GM19467 (cell line): Measurements from ENCODE around the gene SORBS2.

ENCODE experiments used
- ATAC-seq: cut with Tn5 transposase; IDR thresholded peaks from one replicate; pipeline ENCODE4 v1.9.1; 2021; ENCODE audit warnings: mild to moderate bottlenecking, moderate library complexity; ENCODE audit not compliant: unreplicated experiment

Gene SORBS2

DNA sequence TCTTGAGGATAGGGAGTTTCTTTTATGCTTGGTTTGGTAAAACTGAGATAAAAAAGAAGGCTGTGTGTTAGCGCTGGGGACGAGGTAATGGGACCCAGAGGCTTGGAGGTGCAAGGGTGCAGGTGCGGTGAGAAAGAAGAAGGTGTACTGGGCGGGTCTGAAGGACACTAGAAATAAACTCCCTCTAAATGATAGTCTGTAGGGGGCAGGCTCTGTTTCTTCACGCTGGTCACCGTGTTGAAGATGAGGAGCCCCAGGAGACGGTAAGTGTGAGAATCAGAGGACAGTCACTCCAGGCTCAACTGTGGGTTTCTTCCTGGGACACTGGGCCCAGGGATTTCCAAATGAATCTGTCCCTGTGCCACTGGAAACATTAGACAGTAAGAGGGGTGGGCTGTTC lies 131.4 kb downstream of the SORBS2 start:
- ATAC-seq: no peak

DNA sequence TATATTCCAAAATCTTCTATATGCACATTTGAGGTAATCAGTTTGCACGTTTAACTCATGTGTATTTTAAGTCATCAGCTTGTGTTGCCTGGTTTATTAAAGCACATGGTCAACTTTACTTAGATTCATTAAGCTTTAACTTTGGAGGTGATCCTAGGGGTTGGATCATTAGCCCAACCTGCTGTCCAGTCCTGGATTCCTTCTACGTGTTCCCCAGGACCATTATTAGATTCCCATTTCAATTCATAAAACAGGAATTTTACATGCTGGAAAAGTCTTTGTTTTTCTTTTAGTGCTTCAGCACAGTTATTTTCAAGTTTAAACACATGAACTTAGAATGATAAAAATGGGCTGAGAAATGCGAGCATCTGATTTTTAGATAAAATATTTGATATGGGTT lies 132.5 kb downstream of the SORBS2 start:
- ATAC-seq: no peak

DNA sequence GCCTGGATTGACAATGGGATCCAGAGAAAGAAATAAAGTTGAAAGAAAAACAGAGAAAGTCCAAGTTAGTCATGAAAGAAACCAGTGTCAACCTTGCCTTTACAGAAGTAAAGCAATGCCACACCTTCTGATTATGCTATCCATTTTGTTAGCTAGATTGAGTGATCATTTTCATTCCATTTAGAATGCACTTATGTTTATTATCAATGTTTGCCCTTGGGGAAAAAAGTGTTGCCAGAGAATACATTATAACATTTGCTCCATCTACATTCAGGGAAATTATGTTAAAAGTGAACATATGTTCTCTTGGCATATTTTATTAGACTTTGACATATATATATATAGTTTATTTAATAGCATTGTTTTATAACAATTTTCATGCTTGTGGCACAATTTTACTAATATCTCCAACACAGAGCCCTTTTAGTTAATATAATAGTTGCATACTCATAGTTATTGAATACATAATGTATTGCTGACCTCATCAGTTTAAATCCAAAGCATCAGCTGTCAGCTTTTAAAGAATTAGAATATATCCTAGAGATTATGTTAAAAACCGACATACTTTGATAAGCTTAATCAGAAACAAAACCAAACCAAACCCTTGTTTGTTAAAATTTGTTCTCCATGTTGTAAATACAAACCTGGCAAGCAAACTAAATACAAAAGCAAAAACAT lies 134.2 kb downstream of the SORBS2 start:
- no peak for ATAC-seq

DNA sequence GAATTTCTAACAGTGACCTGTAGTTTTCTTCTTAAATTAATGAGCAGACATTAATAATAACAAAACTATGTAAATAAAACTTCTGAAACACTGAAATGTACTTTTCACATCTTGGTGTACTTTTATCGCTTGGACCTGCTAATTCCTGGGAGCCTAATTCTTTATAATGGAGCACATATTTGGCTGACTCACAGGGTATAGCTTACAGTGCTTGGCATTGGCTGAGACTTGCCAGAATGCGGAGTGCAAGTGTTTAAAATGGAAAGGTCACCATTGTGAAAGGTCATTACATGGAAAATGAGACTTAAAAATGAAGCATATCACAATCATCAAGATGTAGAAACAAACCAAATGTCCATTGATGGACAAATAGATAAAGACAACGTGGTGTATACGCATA lies 139.4 kb downstream of the SORBS2 start:
- ATAC-seq: no peak

DNA sequence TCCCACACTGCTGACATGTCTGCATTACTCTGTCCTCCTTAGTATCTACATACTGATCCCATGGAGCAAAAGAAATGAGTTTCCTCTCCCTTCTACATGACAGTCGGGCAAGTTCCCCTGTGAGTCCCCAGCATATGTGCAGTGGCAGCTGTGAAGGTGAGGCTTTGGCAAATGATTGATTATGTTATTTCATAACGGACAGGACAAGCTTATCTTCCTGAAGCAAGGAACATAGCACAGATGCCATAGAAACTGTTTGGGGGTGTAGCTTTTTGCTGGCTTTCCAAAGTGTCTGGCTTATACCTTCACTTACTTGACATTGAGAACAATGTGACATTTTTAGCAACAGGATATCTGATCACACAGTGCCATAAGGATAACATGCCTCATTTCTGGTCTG lies 139.8 kb downstream of the SORBS2 start:
- ATAC-seq: no peak

DNA sequence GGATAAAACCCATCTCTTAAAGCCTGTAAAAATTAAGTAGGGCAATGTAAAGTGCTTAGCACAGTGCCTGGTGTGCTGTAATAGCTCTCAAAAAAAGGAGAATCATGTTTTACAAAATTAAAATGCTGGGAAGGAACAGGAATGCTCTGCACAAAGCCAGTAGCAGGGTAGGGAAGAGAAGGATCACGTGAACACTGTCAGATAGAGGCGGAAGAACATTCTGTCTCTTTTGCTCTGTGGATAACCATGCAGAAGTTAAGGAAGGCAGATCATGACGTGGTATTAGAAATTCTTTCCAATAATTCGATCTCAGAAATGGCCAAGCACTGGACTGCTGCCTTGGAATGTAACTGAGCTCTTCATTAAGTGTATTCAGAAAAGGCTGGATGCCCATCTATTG lies 140.5 kb downstream of the SORBS2 start:
- no peak for ATAC-seq

DNA sequence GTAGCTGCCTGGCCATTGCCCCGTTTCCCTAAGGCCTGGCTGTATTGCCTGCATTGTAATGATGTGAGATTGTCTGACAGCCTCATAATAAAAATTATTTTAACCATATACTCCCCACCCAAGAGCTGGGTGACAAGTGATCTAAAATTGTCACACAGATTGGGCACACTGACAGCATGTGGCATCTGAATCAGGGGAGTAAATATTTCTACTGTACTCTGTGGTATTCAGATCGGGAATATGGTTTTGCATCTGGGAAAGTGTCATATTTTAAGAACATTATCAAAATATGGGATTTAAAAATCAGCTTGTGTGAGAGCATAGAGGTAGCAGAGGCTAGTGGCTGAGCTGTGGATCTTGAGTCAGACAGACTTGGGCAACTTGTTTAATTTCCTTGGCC lies 140.9 kb downstream of the SORBS2 start:
- no peak for ATAC-seq

DNA sequence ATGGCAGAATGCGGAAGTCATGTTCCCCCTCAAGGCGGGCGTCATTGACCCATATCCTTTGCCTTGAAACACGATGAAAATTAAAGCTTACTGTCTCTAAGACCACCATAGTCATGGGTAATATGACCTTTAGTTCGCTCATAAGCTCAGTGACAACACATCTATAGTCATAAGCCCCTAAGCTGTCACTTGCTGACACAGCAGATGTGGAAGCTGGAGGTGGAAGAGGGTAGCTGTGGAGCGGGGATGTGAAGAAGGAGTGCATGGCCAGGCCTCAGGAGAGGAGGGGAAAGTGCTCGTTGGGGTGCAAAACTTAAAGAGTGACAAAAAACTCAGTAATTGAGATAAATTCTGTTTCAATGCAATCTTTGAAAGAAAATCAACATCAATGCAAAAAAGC lies 142.7 kb downstream of the SORBS2 start:
- ATAC-seq: no peak

DNA sequence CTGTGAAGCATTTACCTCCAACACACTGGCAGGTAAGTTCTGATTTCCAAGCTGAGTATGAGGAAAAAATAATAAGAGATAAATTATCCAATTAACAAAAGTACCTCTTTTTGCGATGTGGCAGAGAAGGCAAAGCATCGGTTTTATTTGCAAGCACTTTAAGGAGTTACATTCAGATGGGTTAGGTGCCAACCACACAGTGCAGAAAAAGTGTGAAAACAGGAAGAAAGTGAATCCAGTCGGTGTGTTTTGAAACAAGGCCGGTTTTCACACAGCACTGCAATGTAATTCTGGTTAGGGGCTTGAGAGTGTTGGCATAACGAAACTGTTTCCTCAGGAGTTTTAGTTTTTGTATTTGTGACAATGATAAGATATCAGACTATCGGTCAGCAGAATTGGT lies 145.8 kb downstream of the SORBS2 start:
- ATAC-seq: no peak

DNA sequence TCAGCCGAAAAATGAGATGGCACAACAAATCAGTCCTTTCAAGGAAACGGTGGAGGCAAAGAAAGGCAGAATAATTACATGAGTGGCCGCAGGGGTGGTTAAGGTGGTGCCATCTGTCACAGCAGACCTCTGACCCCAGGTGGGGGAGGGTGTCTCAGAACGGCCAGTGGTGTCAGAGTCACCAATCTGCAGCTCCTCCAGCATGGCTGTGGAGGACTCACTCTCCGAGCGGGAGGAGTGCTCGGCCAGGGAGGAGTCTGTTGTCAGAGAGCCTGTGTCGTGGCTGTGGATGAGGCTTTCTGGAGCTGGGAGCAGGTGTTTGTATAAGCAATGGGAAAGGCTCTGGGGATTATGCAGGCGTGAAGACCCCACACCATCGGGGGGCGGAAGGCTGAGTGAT lies 146.3 kb downstream of the SORBS2 start:
- ATAC-seq: no peak

DNA sequence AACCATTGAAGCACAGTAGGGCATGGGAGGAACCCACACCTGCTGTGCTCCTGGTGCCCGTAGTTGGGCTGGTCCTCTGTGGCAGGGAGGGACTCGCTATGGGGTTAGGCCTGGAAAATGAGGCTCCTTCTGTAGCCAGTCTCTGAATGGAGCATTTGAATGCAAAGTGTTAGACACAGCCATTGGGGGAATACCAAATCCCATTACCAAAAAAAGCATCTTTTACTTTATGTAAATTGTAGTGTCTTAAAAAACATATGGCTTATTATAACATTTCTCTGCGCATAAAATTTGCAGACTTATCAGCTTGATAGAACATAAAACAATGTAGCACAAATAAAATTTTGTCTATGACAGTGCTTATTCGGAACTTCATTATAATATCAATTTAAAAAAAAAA lies 147.5 kb downstream of the SORBS2 start:
- no peak for ATAC-seq

DNA sequence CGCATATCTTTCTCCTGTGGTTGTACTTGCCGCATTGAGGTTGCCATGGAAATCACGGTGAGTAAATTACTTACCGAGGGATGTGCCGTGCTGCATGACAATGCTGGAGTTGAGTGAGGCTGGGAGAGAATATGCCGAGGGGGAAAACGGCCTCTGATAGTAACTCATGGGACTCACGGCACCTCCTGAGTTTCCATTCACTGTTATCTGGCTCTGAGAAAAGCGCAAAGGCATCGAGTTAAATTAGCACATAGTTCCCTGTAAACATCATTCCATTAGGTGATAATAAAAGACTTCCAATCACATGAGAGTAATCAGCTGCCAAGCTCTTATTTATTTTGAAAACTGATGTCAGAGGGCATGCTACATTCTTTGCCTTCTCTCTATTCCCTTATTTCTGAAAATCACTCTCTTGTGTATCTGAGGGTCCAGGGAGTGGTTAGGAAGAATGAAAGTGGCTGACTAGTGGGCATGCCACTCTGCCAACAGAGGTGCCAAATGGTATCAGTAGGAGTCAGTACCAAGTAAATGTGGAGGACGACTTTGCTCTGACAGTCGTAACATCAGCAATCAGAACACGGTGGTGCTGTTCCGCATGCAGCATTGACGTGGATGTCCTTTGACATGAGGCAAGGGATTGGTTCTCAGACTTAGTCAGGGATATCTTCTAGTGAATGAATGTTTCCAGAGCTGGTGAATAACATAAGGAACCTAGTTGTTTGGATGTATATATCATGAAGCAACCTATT lies 149.8 kb downstream of the SORBS2 start:
- no peak for ATAC-seq

DNA sequence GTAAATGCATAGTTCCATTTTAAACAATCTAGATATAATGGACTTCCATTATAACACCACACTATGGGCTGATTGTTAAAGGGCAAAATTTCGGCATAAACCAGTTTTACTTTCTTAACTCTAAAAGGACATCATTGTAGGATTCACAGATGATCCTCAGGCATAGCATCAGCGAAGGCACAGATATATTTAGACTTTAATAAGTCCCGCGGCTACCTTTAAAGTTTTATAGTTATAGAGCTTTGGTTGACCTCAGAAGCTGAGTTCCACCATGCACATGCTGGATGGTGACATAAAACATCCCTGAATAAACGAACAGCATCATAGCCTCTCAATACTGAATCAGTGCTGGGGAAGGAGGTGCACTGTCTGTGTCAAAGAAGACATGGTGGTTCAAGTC lies 151.7 kb downstream of the SORBS2 start:
- no peak for ATAC-seq

DNA sequence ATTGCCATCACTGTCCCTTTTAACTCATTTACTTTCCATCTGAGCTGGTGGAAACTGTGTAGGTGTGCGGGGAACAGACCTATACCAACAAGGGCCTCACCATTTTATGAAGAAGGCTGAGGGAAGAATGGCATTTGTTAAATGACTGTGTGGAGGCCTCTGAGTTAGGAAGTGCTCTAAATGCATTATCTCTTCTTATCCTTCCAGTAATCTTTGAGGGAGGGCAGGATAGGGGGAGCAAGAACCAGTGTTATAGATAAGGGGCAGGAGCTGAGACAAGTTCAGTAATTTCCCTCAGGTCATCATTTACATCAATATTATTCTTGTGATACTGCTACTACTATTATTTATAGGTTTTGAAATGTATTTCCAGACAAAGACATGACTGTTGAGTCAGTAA lies 154.3 kb downstream of the SORBS2 start:
- ATAC-seq: no peak

DNA sequence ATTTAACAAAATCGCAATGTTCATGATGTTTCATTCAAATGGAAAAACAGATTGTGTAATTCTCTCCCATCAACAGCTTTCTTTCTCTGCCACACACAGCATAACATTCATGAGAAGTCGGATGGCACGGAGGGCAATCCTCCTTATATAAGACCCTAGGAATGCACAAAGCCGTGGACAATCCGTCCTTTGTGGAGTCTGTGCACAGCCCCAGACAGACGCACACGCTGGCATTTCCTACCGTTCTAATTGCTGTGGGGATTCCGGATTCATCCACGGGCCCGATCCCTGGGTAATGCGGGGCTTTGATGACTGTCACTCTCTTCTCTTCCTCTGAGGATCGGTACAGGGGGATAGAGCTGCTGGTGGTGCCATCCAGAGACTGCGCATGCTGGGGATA lies 154.8 kb downstream of the SORBS2 start:
- ATAC-seq: no peak

DNA sequence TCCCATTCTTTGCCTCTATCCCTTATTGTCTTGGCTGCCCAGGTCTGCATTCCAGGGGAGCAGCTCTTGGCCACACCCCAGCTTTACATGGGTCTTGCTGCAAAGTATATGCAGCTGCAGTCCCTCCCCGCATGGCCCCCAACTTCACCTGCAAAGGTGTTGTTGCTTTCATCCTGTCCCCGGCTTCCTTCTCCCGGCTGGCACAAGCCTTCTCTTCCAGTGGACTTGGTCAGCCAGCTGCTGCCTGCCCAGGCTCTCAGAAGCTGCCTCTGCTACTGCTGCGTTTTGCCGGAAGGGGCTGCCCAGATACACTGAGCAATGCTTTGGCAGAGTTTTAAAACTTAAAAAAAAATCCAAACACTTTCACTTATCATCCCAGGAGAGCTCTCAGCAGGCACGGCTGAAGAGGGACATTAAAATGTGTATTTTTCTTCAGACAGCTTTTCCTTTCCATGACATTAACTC lies 155.5 kb downstream of the SORBS2 start:
- no peak for ATAC-seq

DNA sequence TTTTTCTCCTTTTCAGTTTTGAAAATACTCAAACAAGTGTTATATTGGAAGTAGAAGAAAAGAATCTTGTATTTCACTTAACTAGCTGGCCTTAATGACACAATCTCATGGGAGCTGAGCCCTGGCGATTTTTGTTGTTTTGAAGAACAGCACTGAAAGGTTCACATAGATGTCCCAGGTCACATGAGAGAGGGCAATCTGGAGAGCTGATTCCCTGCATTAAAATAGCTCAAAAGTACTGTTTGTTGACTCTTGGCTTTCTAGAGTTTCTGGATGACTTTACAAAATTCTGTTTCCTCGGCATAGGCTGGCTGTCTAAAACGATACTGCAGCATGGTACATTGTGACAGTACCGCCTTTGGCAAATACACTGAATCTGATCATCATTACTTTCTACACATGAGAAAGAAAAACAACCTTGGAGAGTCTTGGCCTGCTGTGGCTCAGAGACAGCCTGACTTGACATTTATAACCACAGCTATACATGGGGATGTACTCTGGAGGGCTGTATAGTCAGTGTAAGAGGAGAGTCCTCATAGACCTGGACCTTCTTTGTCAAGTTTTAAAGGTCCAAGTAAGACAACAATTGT lies 156.9 kb downstream of the SORBS2 start:
- ATAC-seq: no peak

DNA sequence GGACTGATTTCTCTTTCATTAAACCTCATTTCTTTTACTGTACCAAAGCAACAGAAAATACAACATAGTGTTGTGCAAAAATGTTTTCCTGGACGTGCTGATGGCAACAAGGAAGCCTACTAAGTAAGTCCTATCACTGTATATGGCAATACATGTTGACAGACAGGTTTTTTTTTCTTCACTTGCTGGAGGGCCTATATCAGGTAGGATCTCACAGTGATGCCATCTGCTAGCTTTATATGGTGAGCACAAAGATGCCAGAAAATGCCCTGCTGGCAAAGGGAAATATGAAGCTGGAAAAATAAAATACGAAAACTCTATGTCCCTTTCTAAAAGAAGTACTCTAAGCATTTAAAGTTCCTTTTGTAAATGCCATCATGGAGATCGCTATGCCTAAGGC lies 157.7 kb downstream of the SORBS2 start:
- no peak for ATAC-seq

DNA sequence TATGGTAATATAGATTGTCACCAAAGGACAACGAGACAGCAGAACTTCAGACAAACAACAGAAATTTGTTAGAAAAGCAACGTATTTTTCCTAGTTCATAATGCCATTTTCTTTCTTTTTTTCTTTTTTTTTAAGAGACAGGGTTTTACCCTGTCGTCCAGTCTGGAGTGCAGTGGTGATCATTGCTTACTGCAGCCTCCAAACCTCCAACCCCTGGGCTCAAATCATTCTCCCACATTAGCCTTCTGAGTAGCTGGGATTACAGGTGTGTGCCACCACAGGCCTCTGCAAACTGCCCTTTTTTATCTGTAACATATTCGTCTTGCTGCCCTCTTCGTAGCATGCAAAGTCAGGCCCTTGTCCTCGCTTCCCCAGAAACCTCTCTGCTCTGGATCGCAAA lies 160.1 kb downstream of the SORBS2 start:
- ATAC-seq: no peak

DNA sequence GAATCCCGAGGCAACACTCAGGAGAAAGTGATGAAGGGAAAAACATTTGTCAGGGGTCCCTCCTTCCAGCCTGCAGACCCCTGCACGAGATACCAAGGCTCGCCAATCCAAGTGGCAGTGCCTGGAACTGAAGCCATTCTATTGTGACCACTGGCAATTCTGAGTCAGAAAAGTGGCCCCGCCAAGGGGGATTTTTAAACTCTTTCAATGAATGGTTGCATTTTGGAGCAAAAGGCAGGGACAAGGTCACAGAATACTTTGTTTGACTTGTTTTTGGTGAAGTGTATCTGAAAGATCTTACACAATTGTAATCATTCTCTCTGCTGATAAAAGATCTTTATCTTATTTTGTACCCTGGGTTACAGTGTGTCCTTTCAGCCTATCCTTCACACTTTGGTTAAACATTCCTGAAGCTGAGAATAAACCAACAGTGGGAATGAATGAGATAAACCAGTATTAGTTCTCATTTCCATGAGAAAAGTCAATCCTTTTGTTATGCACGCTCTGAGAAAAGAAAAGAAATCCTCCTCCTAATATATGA lies 160.8 kb downstream of the SORBS2 start:
- ATAC-seq: no peak

DNA sequence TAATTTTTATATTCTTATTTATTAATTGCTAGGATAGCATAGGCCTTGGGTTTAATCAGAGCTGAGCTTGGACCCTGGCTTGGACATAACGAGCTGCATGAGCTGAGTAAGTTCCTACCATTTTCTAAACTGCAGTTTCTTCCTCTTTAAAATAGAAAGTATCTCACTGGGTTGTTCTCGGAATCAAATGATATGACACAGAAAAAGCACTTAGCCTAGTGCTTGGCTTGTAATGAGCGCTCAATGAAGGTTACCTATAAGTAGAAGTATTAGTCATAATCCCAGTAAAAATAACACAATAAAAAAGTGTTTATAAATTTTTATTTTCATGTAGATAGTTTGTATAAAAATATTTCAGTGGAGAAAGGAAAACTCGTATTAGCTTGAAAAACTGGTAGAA lies 163.4 kb downstream of the SORBS2 start:
- ATAC-seq: no peak

DNA sequence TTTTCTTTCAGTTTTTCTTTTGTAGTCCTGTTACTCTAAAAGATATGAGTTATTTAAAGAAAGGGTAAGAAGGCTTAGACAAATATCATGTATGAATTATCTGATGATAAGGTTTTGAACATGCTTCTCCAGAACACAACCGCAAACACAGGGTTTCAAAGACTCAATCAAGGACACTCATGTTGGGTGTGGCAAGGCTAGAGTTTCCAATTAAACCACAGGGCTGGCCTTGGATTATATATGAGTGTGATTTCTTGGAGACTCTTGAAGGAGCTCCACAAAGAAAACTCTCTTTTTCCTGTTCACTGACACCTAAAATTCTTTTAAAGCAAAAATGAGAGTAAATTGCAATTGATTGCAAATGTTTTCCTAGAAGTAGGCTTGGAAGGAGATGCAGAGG lies 166.6 kb downstream of the SORBS2 start:
- no peak for ATAC-seq
